Measurements from ENCODE around the gene FGF3. TPM values are rescaled to one million over a fixed set of nuclear protein-coding genes. Genes with fewer than 3 reads are reported as not detected.

Gene FGF3
- total RNA-seq, 1 experiment from 2014 or later, result not detected

DNA sequence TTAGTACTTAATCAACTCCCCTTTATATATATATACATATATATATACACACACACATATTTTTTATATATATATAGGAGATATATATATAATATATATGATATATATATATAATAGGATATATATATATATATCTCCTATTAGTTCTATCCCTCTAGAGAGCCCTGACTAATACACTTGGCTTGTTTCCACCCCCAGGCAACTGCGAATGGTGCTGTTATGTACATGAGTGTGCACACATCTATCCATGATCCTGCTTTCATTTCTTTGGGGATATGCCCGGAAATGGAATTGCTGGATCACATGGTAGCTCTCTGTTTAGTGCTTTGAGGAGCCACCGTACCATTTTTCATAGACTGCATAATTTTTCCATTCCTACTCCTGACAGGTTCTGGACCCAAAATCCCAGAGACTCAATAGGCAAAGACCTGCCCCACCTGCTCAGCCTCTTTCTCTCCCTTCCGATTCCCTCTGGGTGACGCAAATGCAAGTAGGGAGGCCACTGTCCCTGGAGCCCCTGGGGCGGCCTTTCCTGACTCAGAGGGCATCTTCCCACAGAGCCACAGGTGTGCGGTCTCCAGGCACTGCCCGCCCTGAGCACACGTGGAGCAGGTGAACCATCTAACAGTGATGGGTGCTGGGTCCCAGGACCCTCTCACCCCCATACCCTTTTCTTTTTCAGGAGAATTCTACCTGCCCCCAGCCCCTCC lies 12.0 kb downstream of the FGF3 start:
- no peak for TF ChIP-seq EZH2phosphoT487 (IDR thresholded peaks at IDR 0.05; ENCODE audit: borderline replicate concordance, low read length)
- TF ChIP-seq, protein P1, sequence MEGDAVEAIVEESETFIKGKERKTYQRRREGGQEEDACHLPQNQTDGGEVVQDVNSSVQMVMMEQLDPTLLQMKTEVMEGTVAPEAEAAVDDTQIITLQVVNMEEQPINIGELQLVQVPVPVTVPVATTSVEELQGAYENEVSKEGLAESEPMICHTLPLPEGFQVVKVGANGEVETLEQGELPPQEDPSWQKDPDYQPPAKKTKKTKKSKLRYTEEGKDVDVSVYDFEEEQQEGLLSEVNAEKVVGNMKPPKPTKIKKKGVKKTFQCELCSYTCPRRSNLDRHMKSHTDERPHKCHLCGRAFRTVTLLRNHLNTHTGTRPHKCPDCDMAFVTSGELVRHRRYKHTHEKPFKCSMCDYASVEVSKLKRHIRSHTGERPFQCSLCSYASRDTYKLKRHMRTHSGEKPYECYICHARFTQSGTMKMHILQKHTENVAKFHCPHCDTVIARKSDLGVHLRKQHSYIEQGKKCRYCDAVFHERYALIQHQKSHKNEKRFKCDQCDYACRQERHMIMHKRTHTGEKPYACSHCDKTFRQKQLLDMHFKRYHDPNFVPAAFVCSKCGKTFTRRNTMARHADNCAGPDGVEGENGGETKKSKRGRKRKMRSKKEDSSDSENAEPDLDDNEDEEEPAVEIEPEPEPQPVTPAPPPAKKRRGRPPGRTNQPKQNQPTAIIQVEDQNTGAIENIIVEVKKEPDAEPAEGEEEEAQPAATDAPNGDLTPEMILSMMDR (conservative IDR thresholded peaks at IDR 0.05; ENCODE audit: low read depth, low read length), result no peak
- TF ChIP-seq EZH2 (IDR thresholded peaks at IDR 0.05; ENCODE audit: low read length, unreplicated experiment), result no peak
- DNase-seq (peak; percentile 56), ATAC-seq (no peak)
- Histone ChIP-seq H3K9me3 (ENCODE audit: low read length) (no peaks in the 10 kb centered on the region), H3K4me1 (ENCODE audit: insufficient read depth, low read length) (no peaks in the 10 kb centered on the region), H3K4me3 (ENCODE audit: low read length) (no peak overlapping the region), H3F3A (ENCODE audit: low read length, unreplicated experiment) (no peaks in the 10 kb centered on the region), H3K9me2 (replicated peaks; ENCODE audit: low read length) (no peaks in the 10 kb centered on the region), H4K20me1 (ENCODE audit: low read length) (no peaks in the 10 kb centered on the region), H3K36me3 (ENCODE audit: low read depth, low read length) (no peaks in the 10 kb centered on the region), H2AFZ (ENCODE audit: low read length) (no peak overlapping the region), H3K79me2 (ENCODE audit: low read length) (no peaks in the 10 kb centered on the region), H3K9ac (ENCODE audit: low read length) (no peak overlapping the region), H3K4me2 (ENCODE audit: low read length) (no peak overlapping the region), H3K27ac (ENCODE audit: low read length) (no peak overlapping the region), H3K27me3 (ENCODE audit: low read length) (no peaks in the 10 kb centered on the region)
- intact Hi-C loops (cut with micrococcal nuclease), result no loop called here
- no TSS peak for BruUV-seq (replicated peaks)
- POLR2A ChIA-PET (ENCODE audit: unreplicated experiment), result no interaction called here
- CTCF ChIA-PET, result no interaction called here

DNA sequence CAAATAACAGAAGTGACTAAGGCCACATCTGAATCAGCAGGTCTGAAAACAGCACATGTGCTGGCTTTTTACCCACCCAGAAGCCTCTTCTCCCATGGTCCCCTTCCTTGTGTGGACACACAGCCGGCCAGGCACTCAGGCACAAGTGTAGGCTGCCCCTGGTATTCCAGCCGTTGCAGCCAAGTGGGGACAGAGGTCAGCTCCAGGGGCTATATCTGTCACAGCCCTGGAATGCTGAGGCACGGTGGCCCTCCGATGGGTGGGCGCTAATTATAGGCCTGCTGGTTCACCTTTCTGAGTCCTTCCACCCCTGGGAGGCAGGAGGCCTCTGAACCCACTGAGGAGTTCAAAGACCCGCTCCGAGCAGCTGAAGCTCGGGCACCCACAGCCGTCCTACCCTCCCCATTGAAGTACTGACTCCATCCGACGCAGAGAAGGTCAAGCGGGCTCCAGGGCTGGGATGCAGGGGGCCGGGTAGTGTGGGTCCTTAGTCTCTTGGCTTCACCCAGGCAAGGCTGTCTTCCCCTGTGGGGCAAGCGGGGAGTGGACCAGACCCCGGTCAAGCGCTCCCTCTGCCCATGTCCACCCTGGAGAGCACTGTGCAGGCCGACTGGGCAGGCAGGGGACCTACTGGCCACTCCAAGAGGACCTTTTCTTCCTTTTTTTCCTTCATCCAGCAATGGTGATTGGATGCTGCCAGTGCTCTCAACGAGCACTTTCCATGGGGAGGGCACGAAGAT lies 14.3 kb downstream of the FGF3 start:
- H3K9ac ChIP-seq (ENCODE audit: low read length), result no peak overlapping the region
- H3K36me3 ChIP-seq (ENCODE audit: low read depth, low read length), result no peaks in the 10 kb centered on the region
- H3K27me3 ChIP-seq (ENCODE audit: low read length), result no peaks in the 10 kb centered on the region
- ChIA-PET CTCF (no interaction called here), POLR2A (ENCODE audit: unreplicated experiment) (no interaction called here)
- H4K20me1 ChIP-seq (ENCODE audit: low read length), result no peaks in the 10 kb centered on the region
- no peak overlapping the region for H3K4me2 ChIP-seq (ENCODE audit: low read length)
- intact Hi-C loops (cut with micrococcal nuclease), result no loop called here
- no peaks in the 10 kb centered on the region for H3K4me1 ChIP-seq (ENCODE audit: insufficient read depth, low read length)
- H3K9me3 ChIP-seq (ENCODE audit: low read length), result no peaks in the 10 kb centered on the region
- no peak overlapping the region for H2AFZ ChIP-seq (ENCODE audit: low read length)
- no peaks in the 10 kb centered on the region for H3K9me2 ChIP-seq (replicated peaks; ENCODE audit: low read length)
- H3K4me3 ChIP-seq (ENCODE audit: low read length), result no peak overlapping the region
- TF ChIP-seq, protein P1 (conservative IDR thresholded peaks at IDR 0.05; ENCODE audit: low read depth, low read length), result no peak
- TF ChIP-seq EZH2phosphoT487 (IDR thresholded peaks at IDR 0.05; ENCODE audit: borderline replicate concordance, low read length), result no peak
- TF ChIP-seq EZH2 (IDR thresholded peaks at IDR 0.05; ENCODE audit: low read length, unreplicated experiment), result no peak
- ATAC-seq (no peak), DNase-seq (no peak)
- BruUV-seq (replicated peaks), result no TSS peak
- no peak overlapping the region for H3K27ac ChIP-seq (ENCODE audit: low read length)
- H3F3A ChIP-seq (ENCODE audit: low read length, unreplicated experiment), result no peaks in the 10 kb centered on the region
- no peaks in the 10 kb centered on the region for H3K79me2 ChIP-seq (ENCODE audit: low read length)
